ENCODE measurements around the gene TEC.
"Not testable (repeated sequence)": the region's sequence is repeated elsewhere in the genome, so short reads cannot be mapped to it uniquely, and the experiment has no call there.

Gene TEC

DNA sequence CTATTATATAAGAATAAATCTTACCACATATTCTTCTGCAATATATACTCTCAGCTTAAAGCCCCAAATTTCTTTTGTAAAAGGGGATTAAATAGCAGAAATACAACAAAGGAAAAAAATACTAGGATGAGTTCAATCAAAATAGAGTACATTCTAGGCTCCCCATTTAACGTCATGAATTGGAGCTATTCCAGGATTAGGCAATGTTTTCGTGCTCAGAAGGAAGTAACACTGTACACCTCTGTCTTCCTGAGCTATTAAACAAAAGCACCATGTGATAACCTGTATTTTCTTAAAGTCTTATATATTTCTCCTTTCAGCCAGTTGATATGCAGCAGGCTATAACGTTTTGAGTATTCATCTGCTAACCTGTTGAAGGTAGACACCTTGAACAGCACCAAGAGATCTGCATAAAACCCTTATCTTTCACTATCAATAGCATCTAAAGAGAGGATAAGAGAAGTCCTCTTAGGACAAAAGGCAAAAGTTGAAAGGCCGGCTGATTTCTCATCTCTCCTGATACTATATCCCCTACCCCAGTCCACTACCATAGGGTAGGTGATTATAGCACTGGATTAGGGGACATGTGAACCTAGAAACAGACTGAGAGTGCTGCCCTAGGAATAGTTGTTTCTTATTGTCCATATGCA lies 31.5 kb downstream of the TEC start:
- no peak for DNase-seq

DNA sequence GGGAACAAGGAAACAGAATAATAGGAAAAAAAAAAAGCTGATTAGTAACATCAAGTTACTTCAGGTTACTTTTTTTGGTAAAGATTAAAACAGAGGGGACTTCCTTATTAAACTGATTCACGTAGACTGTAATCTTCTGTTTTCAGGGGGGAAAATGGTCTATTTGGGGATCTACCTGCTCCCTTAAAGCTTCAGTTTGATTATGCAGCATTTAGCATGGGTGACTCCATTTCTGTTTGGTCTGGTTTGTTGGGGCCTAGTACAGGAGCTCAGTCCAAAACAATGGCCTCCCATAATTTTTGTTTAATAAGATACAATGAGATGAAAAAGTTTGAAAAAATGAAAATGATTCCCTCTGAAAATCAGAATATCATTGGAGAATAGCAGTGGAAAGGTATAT lies 34.6 kb downstream of the TEC start:
- DNase-seq, result no peak

DNA sequence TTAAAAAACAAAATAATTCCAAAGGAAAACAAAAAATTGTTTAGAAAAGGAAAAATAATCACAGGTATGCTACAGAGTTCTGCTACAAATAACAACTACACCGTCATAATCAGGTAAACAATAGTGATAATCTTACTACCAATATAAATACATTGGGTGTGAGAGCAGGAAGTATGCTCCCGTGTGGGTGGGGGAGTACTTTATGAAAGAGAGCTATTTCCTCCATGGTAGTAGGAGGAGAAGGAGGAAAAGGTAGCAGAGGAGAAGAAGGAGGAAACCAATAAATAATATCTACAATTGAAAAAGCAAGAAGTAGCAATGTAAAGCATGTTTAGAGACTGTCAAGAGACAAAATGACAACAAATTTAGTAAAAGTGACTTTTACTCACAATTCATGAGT lies 35.1 kb downstream of the TEC start:
- no peak for DNase-seq

DNA sequence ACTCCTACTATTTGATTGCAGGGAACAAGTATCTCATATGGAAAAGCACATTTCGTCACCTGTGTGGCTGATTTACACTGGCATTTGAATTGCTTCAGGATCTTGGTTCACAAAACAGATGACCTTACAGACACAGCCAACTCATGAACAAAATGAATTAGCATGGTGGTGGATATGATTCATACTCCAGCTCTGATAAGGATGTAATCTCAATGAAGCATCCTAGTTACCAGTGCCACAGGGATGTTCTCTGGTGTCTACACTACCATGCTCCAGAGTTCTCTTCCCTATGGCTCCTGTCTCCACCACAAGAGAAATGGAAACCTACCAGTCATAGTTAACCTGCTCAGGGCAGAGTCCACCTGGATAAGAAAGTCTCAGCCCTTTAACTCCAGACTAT lies 40.7 kb downstream of the TEC start:
- DNase-seq, result no peak

DNA sequence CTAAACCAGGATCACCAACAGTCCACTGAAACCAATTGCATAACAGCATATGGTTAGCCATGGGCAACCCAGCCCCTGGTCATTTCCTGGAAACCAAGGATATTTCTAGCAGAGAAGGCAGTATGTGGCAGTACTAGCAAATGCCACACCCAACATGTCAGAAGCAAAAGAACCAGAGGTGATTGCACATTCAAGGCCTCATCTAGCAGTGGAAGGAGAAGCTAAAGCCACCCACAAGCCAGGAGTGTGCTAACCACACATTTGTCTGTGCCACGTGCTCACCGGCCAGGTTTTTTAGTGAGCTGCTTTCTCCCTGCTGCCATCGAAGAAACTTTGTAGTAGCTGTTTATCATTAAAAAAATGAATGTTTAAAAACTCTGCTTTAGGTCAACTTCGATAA lies 42.0 kb downstream of the TEC start:
- no peak for DNase-seq

DNA sequence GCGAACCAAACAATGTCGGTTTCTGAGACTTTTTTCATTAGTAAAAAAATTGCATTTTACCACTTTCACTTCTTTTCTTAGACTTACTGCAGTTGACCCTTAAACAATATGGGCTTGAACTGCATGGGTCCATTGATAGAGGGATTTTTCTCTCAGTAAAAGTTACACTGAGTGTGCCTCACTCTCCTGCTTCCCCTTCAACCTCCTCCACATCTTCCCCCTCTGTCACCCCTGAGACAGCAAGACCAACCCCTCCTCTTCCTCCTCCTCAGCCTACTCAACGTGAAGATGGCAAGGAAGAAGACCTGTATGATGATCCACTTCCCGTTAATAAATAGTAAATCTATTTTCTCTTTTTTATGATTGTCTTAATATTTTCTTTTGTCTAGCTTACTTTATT lies 43.4 kb downstream of the TEC start:
- DNase-seq, result no peak

DNA sequence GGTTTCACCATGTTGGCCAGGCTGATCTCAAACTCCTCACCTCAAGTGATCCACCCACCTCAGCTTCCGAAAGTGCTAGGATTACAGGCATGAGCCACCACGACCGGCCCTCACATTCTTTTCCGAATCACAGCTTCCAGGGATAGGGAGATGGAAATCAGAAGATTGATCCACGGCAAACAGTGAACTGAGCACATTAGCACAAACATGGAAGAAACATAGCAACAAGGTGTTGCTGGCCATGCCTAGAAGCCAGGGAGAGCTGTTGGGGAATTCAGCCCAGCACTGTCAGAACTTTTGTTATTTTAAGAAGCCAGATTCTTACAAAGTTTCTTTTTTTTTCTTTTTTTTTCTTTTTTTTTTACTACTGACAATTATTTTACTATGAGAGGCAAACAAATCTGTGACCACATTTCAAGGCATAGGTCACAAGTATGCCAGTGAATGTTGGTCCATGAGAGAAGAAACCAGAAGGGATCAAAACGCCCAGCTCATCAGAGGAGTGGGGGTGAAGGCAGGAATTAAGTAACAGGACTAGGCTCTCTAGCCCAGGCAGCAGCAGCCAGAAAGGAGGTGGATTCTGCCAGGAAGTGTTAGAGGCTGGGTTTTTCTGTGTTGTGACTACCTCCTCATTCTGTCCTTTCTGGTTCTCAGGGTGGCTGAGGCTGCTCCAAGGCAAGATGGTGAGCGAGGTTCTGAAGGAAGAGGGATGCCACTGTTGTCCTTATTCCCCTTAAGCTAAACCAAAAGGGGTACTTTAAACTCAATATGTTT lies 44.1 kb downstream of the TEC start:
- no peak for DNase-seq

DNA sequence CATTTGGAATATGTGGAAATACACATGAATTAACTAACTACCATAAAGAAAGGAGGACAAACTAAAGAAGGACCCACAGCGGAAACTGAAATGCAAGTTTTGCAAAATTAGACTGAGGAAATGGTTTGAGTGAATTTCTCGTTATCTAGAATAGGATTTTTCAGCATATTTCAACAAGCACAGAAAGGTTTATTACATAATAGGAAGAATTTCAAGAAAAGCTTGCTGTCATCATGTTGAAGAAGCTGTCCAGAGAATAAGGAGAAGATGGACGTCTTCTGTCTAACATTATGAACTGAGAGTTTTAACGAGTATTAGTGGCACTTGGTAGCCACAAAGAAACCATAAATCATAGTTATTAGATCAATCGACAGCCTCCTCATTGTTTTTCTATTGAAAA lies 45.0 kb downstream of the TEC start:
- no peak for DNase-seq

DNA sequence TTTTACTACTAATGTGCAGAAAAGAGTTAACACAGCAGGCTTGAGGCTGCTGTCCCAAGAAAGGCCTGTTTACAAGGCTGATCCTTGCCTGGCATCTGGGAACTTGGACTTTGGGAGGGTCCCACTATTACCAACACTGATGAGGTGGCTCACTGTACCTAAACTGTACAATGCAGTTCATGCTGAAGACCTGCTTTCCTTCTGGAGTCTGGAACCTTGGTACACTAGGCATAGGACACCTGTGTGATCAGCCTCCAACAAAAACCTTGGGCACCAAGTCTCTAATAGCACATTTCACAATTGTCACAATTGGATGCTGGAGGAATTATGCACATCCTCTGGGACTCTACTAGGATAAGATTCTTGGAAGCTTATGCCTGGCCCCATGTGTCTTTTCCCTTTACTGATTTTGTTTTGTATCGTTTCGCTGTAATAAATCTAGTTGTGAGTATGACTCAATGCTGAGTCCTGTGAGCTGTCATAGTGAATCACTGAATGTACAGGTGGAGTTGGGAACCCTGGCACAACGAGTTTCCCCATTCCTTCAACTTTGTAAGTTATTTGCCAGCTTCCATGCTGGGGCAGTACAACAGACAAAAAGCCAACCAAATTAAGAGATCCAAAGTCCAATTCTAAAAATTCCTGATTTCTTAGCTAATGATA lies 45.9 kb downstream of the TEC start:
- DNase-seq, result no peak

DNA sequence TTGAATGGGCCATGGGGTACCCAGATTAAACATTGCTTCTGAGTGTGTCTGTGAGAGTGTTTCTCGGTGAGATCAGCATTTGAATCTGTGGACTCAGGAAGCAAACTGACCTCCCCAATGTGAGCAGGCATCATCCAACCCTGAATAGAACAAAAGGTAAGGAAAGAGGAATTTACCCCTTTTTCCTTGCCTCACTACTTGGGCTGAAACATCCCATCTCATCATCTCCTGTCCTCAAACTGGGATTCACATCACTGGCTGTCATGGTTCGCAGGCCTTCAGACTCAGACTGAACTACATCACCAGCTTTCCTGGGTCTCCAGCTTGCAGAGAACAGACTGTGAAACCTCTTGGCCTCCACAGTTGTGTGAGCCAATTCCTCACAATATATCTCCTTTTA lies 47.1 kb downstream of the TEC start:
- no peak for DNase-seq

DNA sequence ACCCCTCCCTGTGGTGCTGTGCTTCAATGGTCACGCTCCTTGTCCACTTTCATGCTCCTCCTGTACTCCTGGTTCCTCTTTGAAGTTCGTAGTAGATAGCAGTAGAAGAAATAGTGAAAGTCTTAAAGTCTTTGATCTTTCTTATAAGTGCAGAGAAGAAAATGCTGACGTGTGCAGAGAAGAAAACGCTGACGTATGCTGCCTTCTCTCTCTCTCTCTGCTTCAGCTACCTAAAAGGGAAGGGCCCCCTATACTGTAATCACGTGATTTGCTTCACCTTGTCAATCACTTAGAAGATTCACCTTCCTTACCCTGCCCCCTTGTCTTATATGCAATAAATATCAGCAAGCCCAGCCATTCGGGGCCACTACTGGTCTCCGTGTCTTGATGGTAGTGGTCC lies 50.2 kb downstream of the TEC start:
- not testable (repeated sequence) for DNase-seq

DNA sequence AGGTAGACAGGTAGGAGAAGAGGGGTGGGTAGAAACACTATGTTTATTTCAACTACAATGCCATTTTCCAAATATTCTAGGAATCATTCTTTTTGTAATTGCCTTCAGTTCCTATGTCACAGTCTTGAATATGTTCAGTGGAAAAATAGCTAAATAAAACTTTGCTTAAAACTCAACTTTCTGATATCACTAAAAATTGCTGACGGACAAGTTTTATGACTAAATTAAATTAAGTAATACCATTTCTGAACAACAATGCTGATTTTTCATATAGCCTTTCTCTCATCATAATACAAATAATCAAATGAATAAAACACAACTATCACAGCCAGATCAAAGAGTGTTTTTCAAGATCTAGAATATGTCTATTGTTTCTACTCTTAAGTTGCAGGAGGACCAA lies 53.1 kb downstream of the TEC start:
- no peak for DNase-seq

DNA sequence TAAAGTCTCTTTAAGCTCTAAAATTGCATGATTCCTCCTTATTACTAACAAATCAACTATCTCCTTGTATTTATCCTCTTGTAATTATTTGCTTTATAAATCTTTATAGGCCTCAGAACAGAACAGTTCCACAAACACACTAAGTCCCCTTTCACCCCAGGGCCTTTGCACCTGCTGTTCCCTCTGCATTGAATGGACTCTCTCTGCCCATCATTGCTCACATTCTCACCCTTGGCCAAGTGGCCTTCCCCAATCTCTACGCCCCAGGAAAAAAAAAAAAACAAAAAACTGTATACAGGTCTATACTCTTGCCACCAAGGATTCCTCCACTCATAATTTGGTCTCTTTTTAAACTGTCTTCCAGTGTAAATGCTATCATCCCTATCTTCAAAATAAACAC lies 53.7 kb downstream of the TEC start:
- DNase-seq, result no peak

DNA sequence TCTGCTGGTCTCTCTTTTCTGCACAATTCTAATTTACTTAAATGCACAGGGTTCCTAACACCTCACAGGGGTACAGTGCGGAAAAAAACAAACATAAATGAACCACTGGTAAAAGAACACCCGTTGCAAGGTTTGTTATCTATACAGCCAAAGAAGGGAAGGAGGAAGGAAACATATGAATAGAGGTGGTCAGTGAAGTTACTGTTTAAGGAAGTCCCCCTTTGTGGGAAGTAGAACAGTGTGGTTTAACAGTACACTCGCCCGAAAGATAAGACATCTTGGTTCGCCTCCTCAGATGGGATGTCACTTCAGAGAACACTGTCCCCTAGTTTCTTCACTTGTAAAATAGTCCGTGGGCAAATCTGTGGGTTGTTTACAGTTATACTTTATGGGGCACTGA lies 57.5 kb downstream of the TEC start:
- DNase-seq, result no peak

DNA sequence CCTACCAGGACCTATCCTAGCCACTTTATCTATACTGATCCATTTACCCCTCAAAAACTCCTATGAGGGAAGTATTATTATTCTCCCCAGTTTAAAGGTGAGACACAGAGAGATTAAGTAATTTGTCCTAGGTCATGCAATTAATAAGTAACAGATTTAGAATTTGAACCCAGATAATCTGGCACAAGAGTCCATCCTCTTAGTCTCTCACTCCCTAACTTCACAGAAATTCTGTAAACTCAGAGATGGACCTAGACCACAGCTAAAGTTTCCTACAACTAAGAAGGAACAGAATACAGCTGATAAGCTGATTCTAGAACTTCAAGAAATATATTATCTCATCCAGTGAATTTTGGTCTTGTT lies 58.7 kb downstream of the TEC start:
- DNase-seq, result no peak

DNA sequence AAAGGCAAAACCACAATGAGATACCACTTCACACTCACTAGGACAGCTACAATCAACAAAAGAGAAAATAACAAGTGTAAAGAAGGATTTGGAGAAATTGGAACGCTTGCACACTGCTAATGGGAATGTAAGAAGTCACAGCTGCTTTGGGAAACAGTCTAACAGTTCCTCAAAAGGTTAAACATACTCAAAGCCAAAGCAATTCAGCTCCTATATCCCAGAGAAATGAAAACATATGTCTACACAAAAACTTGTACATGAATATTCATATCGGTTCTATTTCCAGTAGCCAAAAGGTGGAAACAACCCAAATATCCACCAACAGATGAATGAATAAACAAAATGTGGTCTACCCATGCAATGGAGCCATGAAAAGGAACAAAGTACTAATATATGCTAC lies 64.0 kb downstream of the TEC start:
- no peak for DNase-seq

DNA sequence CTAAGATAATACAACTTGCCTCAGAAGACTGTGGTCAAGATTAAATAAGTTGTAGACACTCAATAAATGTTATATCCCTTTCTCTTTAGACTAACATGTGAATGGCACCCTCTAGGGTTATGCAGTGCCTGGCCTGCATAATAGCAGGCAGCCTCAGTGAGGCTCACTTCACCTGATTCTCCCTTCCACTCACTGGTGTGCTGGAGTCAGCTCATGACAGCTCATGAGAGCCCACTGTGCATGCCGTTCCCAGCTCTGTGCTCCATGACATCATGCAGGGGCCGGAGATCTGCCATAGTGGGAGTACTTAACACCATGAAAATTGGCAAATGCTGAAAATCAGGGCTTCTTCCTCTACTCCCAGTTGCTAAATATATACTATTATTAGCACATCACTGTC lies 64.5 kb downstream of the TEC start:
- no peak for DNase-seq

DNA sequence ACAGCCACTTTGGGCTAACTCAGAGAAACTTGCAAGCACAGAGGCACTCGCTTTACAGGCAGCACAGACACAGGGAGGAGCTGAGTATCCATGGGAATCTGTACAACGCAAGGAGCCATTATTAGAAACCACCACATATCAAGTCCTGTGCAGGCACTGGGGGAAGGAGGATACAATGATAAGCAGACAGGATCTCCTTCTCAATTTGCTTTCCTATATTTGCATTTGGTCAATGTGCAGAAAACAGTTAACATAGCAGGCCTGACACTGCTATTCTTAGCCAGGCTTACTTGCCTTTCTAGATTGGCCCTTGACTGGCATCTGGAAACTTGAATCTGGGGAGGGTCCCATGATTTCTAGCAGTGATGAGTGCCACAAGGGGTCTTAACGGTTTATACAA lies 65.8 kb downstream of the TEC start:
- no peak for DNase-seq

DNA sequence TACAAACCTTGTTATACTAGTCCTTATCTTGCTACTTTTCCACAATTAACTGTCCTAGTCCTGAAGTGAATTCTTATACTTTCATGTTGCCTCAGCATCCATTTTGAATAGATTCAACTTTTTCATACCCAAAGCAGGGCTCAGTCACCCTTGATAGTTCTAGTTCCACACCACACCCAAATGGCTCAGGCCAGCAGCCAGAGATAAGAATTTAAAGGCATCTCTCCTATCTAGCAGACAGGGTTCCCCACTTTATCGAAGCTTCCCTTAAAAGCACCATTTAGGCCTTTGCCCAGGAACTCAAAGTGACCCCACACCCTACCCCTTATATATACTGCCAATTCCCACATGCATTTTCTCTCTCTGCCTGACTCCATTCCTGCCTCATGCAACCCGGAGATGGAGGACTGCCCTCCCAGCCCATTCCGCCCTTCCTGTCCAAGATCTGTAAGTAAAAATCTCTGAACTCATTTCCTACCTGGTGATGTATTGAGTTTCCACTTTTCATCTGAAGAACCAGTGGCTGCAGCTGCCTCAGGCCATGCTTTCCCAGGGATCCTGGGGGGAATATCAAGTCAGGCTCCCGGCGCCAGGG lies 71.9 kb downstream of the TEC start:
- DNase-seq, result no peak

DNA sequence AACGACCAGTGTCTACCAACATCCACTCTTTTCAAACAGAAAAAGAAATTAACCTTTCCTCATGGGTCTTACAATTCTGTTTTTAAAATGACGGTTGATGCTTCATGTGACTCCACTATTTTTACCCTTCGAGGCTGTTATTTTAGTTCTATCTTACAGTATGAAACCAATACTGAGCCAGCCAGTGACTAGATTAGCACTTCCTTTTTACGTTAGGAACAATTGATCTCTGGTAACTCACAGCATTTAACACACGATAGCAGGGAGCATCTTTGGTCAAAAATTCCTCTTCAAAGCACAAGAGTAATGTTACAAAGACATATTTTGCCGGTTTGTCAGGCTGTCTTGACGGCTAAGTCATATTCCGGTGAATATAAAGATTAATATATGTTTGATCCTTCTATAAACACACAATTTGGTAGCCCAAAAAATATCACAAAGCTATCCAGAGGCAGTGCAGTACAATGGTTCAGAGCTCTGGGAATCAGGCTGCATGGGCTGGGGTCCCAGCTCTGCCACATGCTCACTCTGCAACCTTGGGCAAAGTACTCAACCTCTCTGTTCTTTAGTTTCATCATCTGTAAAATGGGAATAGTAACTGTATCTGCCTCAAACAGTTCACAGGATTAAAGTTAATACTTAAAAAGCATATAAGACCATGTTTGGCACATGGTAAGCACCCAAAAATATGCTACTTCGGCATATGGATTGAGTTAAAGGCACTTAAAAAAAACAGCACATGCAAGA lies 72.7 kb downstream of the TEC start:
- DNase-seq, result no peak

DNA sequence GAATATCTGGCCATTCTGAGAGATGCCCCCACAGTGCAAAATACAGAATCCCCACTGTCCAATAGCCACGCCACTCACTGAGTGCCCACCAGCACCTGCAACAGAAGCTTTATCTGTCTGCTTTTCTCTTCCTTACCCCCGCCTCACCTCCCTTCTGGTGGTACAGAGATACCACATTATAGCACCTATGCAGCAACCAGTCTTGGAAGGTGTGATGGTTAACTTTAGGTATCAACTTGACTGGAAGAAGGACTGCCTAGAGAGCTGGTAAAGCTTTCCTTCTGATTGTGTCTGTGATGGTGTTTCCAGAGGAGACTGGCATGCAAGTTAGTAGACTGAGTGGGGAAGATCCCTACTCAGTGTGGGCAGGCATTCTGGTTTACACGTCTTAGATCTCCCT lies 73.8 kb downstream of the TEC start:
- no peak for DNase-seq

DNA sequence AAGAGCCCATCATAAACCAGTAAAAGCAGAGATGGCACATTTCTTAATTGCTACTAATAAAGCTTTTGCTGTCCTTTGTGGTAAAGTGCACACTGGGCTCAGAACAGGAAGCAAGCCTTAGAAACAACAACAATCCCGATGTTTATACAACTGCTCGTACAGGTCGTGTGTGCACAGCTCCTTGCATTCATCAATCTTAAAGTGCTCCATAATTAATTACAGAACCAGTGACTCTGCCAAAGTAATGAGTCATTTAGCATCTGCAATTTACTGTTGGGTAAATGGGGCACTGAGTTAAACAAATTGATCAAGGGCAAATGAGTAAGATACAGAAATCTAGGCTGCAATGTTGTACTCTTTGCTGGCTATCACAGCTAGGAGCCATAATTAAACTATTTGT lies 74.3 kb downstream of the TEC start:
- no peak for DNase-seq

DNA sequence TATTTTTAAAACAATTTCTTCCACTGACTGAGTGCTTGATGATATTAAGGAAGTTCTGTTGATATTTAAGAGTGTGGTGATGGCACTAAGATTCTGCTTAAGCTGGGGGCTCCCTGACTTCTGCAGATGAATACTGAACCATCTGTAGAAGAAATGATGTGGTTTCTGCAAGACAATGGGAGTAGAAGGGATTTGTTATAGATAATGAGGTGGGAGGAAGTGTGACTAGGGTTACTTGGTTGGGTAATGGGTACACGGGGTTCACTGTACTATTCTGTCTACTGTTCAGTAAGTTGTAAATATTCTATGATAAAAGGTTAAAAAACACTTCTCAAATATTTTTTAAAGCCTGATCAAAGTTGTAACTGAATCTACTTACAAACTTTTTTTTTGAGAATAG lies 74.7 kb downstream of the TEC start:
- DNase-seq, result no peak

Measured in stimulated activated CD4-positive, alpha-beta T cell treated with anti-CD3 and anti-CD28 coated beads, Interleukin-4, amount 100 ng/mL, for 1 hour (primary cell).